OCI-LY3 (cell line): ENCODE data around the gene DPYSL3.

Experiments
- H2AFZ ChIP-seq: fragments of 200-600, 300-600 bp; shearing (Covaris generic); 2 replicates; pipeline ENCODE4 v1.6.0; 2014; ENCODE audit warnings: antibody characterized with exemption, low read depth, low read length
- H3K27ac ChIP-seq: fragments of 200-600, 300-600 bp; sonication (generic); 2 replicates; pipeline ENCODE4 v1.5.1; 2014; ENCODE audit warnings: mild to moderate bottlenecking, low read length, moderate library complexity, mixed read lengths
- H3K27me3 ChIP-seq: fragments of 200-600, 300-600 bp; sonication (generic); 2 replicates; pipeline ENCODE4 v1.6.1; 2014; ENCODE audit warnings: low read depth, low read length, mixed read lengths
- H3K36me3 ChIP-seq: fragments of 200-600, 300-600 bp; sonication (generic); replicated peaks from 2 replicates; pipeline ENCODE3; 2014; ENCODE audit warnings: low read depth, low read length, mixed read lengths
- H3K4me1 ChIP-seq: fragments of 300-600, 200-600 bp; sonication (generic); 2 replicates; pipeline ENCODE4 v1.6.1; 2014; ENCODE audit warnings: low read length, mixed read lengths
- H3K4me2 ChIP-seq: fragments of 200-600, 300-600 bp; sonication (generic); 2 replicates; pipeline ENCODE4 v1.6.1; 2014; ENCODE audit warnings: low read length, mixed read lengths
- H3K4me3 ChIP-seq: fragments of 300-600, 200-600 bp; sonication (generic); 2 replicates; pipeline ENCODE4 v1.5.1; 2014; ENCODE audit warnings: antibody characterized with exemption, mild to moderate bottlenecking, low read length, moderate library complexity
- H3K79me2 ChIP-seq: fragments of 300-600, 200-600 bp; shearing (Covaris generic); 2 replicates; pipeline ENCODE4 v1.6.1; 2014; ENCODE audit warnings: mild to moderate bottlenecking, low read length, mixed read lengths
- H3K9ac ChIP-seq: fragments of 300-600, 200-600 bp; shearing (Covaris generic); 2 replicates; pipeline ENCODE4 v1.6.0; 2014; ENCODE audit warnings: mild to moderate bottlenecking, low read length, moderate library complexity
- H3K9me3 ChIP-seq: fragments of 200-600, 300-600 bp; shearing (Covaris generic); 2 replicates; pipeline ENCODE4 v1.6.1; 2014; ENCODE audit warnings: low read length, mixed read lengths; ENCODE audit not compliant: insufficient read depth
- H4K20me1 ChIP-seq: fragments of 200-600, 300-600 bp; sonication (generic); 2 replicates; pipeline ENCODE4 v1.6.1; 2016; ENCODE audit warnings: low read length, mixed read lengths; ENCODE audit not compliant: insufficient read depth
- CTCF ChIP-seq: fragments of 200-600, 300-600 bp; sonication (generic); IDR thresholded peaks from 2 replicates; pipeline ENCODE4 v1.5.1; 2014; ENCODE audit warnings: antibody characterized with exemption, low read length, low read depth
- EZH2phosphoT487 ChIP-seq: fragments of 200-600 bp; shearing (Covaris generic); IDR thresholded peaks from 2 replicates; pipeline ENCODE4 v1.6.1; 2018; ENCODE audit warnings: antibody characterized with exemption, mixed run types, low read depth

DPYSL3 gene

DNA sequence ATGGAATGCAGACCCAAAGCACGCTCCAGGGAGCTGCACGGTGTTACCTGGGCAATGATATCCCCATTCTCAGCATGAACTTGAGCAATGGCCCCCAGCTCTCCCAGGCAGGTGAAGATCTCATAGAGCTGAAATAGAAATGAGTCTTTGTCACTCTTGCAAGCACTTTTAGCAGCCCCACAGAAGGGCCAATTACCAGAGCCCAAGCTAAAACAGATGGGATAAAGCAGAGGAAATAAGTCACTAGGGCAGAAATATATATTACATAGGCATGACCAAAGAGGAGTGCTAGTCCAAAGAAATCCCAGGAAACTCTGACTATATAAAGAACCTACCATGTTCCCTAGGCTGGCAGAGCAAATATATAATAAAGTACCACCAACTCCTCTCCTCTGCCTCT is 97.3 kb downstream of the DPYSL3 start:
- Histone ChIP-seq H3K27me3 (no peaks in the 10 kb centered on the region), H3K79me2 (no peaks in the 10 kb centered on the region)

GRCh38 chr5:147411359-147412319 is 98.2 kb downstream of the DPYSL3 start:
- H2AFZ ChIP-seq = no peak overlapping the region
- H3K27ac ChIP-seq = no peak overlapping the region
- no peak for TF ChIP-seq EZH2phosphoT487
- no peak for TF ChIP-seq CTCF
- H3K36me3 ChIP-seq = no peaks in the 10 kb centered on the region
- H3K4me1 ChIP-seq = no peaks in the 10 kb centered on the region
- no peaks in the 10 kb centered on the region for H3K79me2 ChIP-seq
- no peaks in the 10 kb centered on the region for H3K9me3 ChIP-seq
- H3K4me2 ChIP-seq = no peak overlapping the region
- H3K4me3 ChIP-seq = no peak overlapping the region
- no peaks in the 10 kb centered on the region for H3K27me3 ChIP-seq
- no peaks in the 10 kb centered on the region for H4K20me1 ChIP-seq
- no peak overlapping the region for H3K9ac ChIP-seq

More for the DNA sequence above, 97.3 kb downstream of the DPYSL3 start:
- Histone ChIP-seq H3K27ac (no peak overlapping the region), H3K4me2 (no peak overlapping the region), H3K4me3 (no peak overlapping the region), H3K9me3 (no peaks in the 10 kb centered on the region), H3K9ac (no peak overlapping the region), H2AFZ (no peak overlapping the region), H4K20me1 (no peaks in the 10 kb centered on the region), H3K4me1 (no peaks in the 10 kb centered on the region), H3K36me3 (no peaks in the 10 kb centered on the region)
- TF ChIP-seq CTCF = no peak
- no peak for TF ChIP-seq EZH2phosphoT487

- H3K4me1 ChIP-seq = no peaks in the 10 kb centered on the region
- TF ChIP-seq CTCF = no peak
- no peak for TF ChIP-seq EZH2phosphoT487
- no peaks in the 10 kb centered on the region for H3K27me3 ChIP-seq
- no peak overlapping the region for H2AFZ ChIP-seq
- H3K9ac ChIP-seq = no peak overlapping the region
- H3K4me2 ChIP-seq = no peak overlapping the region
- no peak overlapping the region for H3K27ac ChIP-seq
- H3K36me3 ChIP-seq = no peaks in the 10 kb centered on the region
- no peaks in the 10 kb centered on the region for H3K79me2 ChIP-seq
- H4K20me1 ChIP-seq = no peaks in the 10 kb centered on the region
- H3K4me3 ChIP-seq = no peak overlapping the region
- no peaks in the 10 kb centered on the region for H3K9me3 ChIP-seq
Observed at GRCh38 chr5:147410496-147411358, 99.1 kb downstream of the DPYSL3 start.

DNA sequence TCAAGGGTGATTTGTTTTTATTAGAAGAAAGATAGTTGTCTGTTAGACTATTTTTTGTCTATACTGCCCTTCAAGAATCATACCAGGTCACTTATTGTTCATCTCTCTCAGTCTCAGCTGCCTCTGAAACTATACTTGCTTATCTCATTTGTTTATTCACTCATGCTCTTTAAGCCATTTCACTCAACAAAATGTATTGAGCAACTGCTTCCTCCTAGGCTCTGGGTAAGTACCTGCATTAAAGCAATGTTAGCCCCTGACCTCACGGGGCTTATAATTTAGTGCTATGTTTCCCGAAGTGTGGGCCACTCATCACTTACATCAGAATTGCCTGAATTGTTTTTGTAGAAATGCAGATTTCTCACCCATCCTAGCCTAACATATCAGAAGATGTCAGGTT is 100.9 kb downstream of the DPYSL3 start:
- TF ChIP-seq EZH2phosphoT487 (no peak), CTCF (no peak)
- Histone ChIP-seq H3K4me2 (no peak overlapping the region), H2AFZ (no peak overlapping the region), H3K4me1 (no peaks in the 10 kb centered on the region), H4K20me1 (no peaks in the 10 kb centered on the region), H3K27me3 (no peaks in the 10 kb centered on the region), H3K4me3 (no peak overlapping the region), H3K9ac (no peak overlapping the region), H3K9me3 (no peaks in the 10 kb centered on the region), H3K79me2 (no peaks in the 10 kb centered on the region), H3K36me3 (no peaks in the 10 kb centered on the region), H3K27ac (no peak overlapping the region)
